ENCODE data around the gene ADARB1. TPM values are rescaled to one million over a fixed set of nuclear protein-coding genes. Genes with fewer than 3 reads are reported as not detected.

Gene ADARB1
- total RNA-seq, 1 experiment from 2014 or later = 14.6 TPM

DNA sequence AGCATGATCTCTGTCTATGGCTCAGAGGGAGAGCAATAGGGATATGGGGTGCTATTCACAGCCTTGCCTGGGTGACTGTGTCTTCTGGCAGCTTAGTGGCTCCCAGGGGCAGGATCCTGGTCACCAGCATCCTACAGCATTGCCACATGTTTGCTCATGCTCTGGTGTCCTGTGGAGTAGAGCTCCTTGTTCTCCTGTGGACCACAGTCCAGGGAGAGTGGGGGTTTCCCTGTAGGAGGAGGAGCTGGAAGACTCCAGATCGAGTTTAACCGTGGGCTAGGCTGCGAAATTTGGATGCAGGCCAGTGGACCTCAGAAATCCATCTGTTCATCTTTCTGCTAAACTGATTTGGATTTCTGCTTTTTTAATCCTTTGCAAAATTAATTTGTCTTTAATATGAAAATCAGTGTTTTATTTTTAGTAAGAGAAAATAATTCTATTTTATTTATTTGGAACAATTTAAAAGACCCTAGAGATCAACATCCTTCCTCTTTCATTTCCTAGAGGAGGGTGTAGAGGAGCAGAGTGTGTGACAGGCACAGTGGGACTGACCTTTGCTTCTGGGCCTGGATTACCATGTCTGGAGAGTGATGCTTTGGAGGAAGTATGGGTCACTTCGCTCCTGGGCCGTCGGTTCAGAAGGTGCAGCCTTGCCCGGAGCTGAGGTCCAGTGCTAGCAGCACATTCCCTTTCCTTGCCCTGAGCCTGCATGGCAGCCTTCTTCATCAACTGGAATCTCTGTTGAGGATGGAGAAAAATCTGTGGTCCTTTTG, 17.4 kb downstream of the ADARB1 start (continued):
- TF ChIP-seq, protein P1, sequence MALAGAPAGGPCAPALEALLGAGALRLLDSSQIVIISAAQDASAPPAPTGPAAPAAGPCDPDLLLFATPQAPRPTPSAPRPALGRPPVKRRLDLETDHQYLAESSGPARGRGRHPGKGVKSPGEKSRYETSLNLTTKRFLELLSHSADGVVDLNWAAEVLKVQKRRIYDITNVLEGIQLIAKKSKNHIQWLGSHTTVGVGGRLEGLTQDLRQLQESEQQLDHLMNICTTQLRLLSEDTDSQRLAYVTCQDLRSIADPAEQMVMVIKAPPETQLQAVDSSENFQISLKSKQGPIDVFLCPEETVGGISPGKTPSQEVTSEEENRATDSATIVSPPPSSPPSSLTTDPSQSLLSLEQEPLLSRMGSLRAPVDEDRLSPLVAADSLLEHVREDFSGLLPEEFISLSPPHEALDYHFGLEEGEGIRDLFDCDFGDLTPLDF (CRISPR knock-in tag; IDR thresholded peaks at IDR 0.05) = no peak

DNA sequence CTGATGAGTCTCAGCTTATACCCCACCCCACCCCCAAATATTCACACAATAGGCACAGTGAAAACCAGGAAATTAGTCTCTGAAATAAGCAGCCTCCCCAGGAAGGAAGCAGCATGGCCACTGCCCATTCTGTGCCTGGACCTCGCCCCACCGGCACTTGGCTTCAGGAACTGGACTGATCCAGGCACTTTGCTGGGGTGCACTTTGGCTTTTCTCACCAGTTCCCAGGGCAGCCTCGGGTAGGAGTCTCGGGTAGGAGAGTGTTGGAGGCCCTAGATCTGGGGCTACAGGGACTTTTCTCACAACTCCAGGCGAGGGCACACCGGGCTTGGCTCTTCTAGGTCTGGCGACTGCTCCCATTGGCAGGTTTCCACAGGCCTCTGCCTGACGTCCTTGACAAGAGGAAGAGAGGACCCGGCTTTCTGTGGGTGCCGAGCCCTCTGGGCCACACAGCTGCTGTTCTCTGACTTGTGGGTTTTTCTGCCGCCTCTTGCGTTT, 18.7 kb downstream of the ADARB1 start:
- DNase-seq (ENCODE audit: low spot score) (no peak), ATAC-seq (no peak)
- ChIA-PET CTCF (interaction anchor here (1.1 kb wide), 1 partner anchor 35 kb away, joined by 5 read pairs; no protein-coding TSS in a partner anchor), POLR2A (no interaction called here)
- no peak for TF ChIP-seq PRRX2 (CRISPR knock-in tag; IDR thresholded peaks at IDR 0.05)
- no peak for TF ChIP-seq FOXK1 (CRISPR knock-in tag; IDR thresholded peaks at IDR 0.05)
- TF ChIP-seq FOXJ3 (CRISPR knock-in tag; IDR thresholded peaks at IDR 0.05; ENCODE audit: borderline replicate concordance) = no peak
- TF ChIP-seq, protein P2, sequence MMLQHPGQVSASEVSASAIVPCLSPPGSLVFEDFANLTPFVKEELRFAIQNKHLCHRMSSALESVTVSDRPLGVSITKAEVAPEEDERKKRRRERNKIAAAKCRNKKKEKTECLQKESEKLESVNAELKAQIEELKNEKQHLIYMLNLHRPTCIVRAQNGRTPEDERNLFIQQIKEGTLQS (CRISPR knock-in tag; conservative IDR thresholded peaks at IDR 0.05) = no peak
- no peak for TF ChIP-seq CREM (CRISPR knock-in tag; IDR thresholded peaks at IDR 0.05)
- TF ChIP-seq, protein P3, sequence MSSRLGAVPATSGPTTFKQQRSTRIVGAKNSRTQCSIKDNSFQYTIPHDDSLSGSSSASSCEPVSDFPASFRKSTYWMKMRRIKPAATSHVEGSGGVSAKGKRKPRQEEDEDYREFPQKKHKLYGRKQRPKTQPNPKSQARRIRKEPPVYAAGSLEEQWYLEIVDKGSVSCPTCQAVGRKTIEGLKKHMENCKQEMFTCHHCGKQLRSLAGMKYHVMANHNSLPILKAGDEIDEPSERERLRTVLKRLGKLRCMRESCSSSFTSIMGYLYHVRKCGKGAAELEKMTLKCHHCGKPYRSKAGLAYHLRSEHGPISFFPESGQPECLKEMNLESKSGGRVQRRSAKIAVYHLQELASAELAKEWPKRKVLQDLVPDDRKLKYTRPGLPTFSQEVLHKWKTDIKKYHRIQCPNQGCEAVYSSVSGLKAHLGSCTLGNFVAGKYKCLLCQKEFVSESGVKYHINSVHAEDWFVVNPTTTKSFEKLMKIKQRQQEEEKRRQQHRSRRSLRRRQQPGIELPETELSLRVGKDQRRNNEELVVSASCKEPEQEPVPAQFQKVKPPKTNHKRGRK (CRISPR knock-in tag; IDR thresholded peaks at IDR 0.05; ENCODE audit: borderline replicate concordance) = no peak
- no peak for TF ChIP-seq TP53 (CRISPR knock-in tag; IDR thresholded peaks at IDR 0.05)
- H3K27me3 Mint-ChIP-seq (ENCODE audit: low read depth) = no peaks in the 10 kb centered on the region; the same call in 1 of the 2 replicates
- H3K4me1 Mint-ChIP-seq = no peaks in the 10 kb centered on the region
- H3K27ac Mint-ChIP-seq = no peak overlapping the region
- H3K9me3 Mint-ChIP-seq = no peaks in the 10 kb centered on the region
- no peak overlapping the region for H3K4me3 Mint-ChIP-seq
- H3K36me3 Mint-ChIP-seq = no peaks in the 10 kb centered on the region

DNA sequence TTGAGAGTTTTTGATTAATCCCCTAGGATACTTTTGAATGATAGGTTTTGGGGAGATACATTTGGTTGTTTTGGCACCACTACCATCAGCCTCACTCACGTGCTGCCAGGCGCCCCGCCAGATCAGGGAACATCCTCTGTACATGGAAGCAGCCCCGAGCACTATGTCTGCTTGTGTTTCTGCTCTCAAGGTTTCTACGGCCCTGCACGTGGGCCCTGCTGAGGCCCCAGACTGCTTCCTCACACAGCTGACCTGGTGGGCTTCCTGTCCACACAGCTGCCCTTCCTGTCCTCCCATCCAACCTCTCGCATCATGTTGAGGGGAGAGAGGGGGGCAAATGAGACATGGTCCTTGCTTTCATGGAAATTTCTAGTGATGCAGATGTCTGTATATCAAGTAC, 20.0 kb downstream of the ADARB1 start:
- ATAC-seq (no peak), DNase-seq (ENCODE audit: low spot score) (no peak)
- POLR2A ChIA-PET = interaction anchor here (0.6 kb wide), 1 partner anchor 202 kb away, joined by 3 read pairs; no protein-coding TSS in a partner anchor
- CTCF ChIA-PET = interaction anchor here (0.8 kb wide), 1 partner anchor 81 kb away, joined by 3 read pairs; no protein-coding TSS in a partner anchor
- H3K4me3 Mint-ChIP-seq = no peak overlapping the region
- no peaks in the 10 kb centered on the region for H3K4me1 Mint-ChIP-seq
- H3K27me3 Mint-ChIP-seq (ENCODE audit: low read depth) = no peaks in the 10 kb centered on the region; the same call in 1 of the 2 replicates
- H3K27ac Mint-ChIP-seq = no peak overlapping the region
- no peaks in the 10 kb centered on the region for H3K36me3 Mint-ChIP-seq
- no peaks in the 10 kb centered on the region for H3K9me3 Mint-ChIP-seq
- TF ChIP-seq, protein P4, sequence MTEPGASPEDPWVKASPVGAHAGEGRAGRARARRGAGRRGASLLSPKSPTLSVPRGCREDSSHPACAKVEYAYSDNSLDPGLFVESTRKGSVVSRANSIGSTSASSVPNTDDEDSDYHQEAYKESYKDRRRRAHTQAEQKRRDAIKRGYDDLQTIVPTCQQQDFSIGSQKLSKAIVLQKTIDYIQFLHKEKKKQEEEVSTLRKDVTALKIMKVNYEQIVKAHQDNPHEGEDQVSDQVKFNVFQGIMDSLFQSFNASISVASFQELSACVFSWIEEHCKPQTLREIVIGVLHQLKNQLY (CRISPR knock-in tag; IDR thresholded peaks at IDR 0.05) = no peak
- TF ChIP-seq, protein P3 (CRISPR knock-in tag; IDR thresholded peaks at IDR 0.05; ENCODE audit: borderline replicate concordance) = no peak
- TF ChIP-seq RELA (CRISPR knock-in tag; IDR thresholded peaks at IDR 0.05; ENCODE audit: borderline replicate concordance) (no peak), KAT7 (CRISPR knock-in tag; IDR thresholded peaks at IDR 0.05; ENCODE audit: borderline replicate concordance) (no peak), ZNF121 (CRISPR knock-in tag; IDR thresholded peaks at IDR 0.05) (no peak), ZNF416 (CRISPR knock-in tag; IDR thresholded peaks at IDR 0.05) (no peak), ZNF671 (CRISPR knock-in tag; IDR thresholded peaks at IDR 0.05) (no peak)
- TF ChIP-seq, protein P5, sequence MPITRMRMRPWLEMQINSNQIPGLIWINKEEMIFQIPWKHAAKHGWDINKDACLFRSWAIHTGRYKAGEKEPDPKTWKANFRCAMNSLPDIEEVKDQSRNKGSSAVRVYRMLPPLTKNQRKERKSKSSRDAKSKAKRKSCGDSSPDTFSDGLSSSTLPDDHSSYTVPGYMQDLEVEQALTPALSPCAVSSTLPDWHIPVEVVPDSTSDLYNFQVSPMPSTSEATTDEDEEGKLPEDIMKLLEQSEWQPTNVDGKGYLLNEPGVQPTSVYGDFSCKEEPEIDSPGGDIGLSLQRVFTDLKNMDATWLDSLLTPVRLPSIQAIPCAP (CRISPR knock-in tag; IDR thresholded peaks at IDR 0.05) = no peak
- TF ChIP-seq, protein P6, sequence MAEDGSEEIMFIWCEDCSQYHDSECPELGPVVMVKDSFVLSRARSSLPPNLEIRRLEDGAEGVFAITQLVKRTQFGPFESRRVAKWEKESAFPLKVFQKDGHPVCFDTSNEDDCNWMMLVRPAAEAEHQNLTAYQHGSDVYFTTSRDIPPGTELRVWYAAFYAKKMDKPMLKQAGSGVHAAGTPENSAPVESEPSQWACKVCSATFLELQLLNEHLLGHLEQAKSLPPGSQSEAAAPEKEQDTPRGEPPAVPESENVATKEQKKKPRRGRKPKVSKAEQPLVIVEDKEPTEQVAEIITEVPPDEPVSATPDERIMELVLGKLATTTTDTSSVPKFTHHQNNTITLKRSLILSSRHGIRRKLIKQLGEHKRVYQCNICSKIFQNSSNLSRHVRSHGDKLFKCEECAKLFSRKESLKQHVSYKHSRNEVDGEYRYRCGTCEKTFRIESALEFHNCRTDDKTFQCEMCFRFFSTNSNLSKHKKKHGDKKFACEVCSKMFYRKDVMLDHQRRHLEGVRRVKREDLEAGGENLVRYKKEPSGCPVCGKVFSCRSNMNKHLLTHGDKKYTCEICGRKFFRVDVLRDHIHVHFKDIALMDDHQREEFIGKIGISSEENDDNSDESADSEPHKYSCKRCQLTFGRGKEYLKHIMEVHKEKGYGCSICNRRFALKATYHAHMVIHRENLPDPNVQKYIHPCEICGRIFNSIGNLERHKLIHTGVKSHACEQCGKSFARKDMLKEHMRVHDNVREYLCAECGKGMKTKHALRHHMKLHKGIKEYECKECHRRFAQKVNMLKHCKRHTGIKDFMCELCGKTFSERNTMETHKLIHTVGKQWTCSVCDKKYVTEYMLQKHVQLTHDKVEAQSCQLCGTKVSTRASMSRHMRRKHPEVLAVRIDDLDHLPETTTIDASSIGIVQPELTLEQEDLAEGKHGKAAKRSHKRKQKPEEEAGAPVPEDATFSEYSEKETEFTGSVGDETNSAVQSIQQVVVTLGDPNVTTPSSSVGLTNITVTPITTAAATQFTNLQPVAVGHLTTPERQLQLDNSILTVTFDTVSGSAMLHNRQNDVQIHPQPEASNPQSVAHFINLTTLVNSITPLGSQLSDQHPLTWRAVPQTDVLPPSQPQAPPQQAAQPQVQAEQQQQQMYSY (CRISPR knock-in tag; IDR thresholded peaks at IDR 0.05) = no peak
- TF ChIP-seq, protein P7, sequence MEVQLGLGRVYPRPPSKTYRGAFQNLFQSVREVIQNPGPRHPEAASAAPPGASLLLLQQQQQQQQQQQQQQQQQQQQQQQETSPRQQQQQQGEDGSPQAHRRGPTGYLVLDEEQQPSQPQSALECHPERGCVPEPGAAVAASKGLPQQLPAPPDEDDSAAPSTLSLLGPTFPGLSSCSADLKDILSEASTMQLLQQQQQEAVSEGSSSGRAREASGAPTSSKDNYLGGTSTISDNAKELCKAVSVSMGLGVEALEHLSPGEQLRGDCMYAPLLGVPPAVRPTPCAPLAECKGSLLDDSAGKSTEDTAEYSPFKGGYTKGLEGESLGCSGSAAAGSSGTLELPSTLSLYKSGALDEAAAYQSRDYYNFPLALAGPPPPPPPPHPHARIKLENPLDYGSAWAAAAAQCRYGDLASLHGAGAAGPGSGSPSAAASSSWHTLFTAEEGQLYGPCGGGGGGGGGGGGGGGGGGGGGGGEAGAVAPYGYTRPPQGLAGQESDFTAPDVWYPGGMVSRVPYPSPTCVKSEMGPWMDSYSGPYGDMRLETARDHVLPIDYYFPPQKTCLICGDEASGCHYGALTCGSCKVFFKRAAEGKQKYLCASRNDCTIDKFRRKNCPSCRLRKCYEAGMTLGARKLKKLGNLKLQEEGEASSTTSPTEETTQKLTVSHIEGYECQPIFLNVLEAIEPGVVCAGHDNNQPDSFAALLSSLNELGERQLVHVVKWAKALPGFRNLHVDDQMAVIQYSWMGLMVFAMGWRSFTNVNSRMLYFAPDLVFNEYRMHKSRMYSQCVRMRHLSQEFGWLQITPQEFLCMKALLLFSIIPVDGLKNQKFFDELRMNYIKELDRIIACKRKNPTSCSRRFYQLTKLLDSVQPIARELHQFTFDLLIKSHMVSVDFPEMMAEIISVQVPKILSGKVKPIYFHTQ (CRISPR knock-in tag; IDR thresholded peaks at IDR 0.05) = no peak

Measured in WTC11 (cell line).